Retinal pigment epithelial cell (primary cell): ENCODE data around the gene FAM117A.
"Not testable (repeated sequence)": the region's sequence is repeated elsewhere in the genome, so short reads cannot be mapped to it uniquely, and the experiment has no call there.

ENCODE experiments used
- DNase-seq: peaks from one replicate; pipeline ENCODE4 v3.0.0-alpha.2; 2010; ENCODE audit warnings: low read depth
- H3K4me3 ChIP-seq: 2 replicates; pipeline ENCODE4 v1.5.1; 2011; ENCODE audit warnings: mild to moderate bottlenecking, low read length, control low read depth, moderate library complexity
- CTCF ChIP-seq: conservative IDR thresholded peaks from 2 replicates; pipeline ENCODE4 v1.5.1; 2011; ENCODE audit warnings: low read depth, low read length, control low read depth, inconsistent platforms

The FAM117A gene

GRCh38 chr17:49676276-49676868 is 87.6 kb downstream of the FAM117A start:
- TF ChIP-seq CTCF: no peak
- DNase-seq: no peak
- H3K4me3 ChIP-seq: peak overlapping the region; percentile 80

- DNase-seq: no peak
- no peak for TF ChIP-seq CTCF
- H3K4me3 ChIP-seq: no peak overlapping the region
Measured at GRCh38 chr17:49674507-49674906, 89.4 kb downstream of the FAM117A start.

GRCh38 chr17:49673679-49674078 is 90.3 kb downstream of the FAM117A start:
- not testable (repeated sequence) for H3K4me3 ChIP-seq, DNase-seq

GRCh38 chr17:49670641-49671040 is 93.3 kb downstream of the FAM117A start:
- DNase-seq: no peak
- TF ChIP-seq CTCF: no peak
- no peak overlapping the region for H3K4me3 ChIP-seq

- no peak for DNase-seq
- no peak for TF ChIP-seq CTCF
- no peak overlapping the region for H3K4me3 ChIP-seq
Measured at GRCh38 chr17:49670002-49670401, 93.9 kb downstream of the FAM117A start.

GRCh38 chr17:49667854-49668253 is 96.1 kb downstream of the FAM117A start:
- H3K4me3 ChIP-seq: no peak overlapping the region
- no peak for DNase-seq
- TF ChIP-seq CTCF: no peak

GRCh38 chr17:49664706-49665211 is 99.2 kb downstream of the FAM117A start:
- no peak overlapping the region for H3K4me3 ChIP-seq
- DNase-seq: no peak
- no peak for TF ChIP-seq CTCF
